ENCODE data around the gene SMYD3.

The SMYD3 gene

GRCh38 chr1:245760301-245760700 is 746.8 kb downstream of the SMYD3 start:
- Histone ChIP-seq H3K9me3 (ENCODE audit: insufficient read depth, low read depth, low read length) (no peaks in the 10 kb centered on the region), H4K20me1 (ENCODE audit: insufficient read depth, low read length, poor library complexity, severe bottlenecking) (no peaks in the 10 kb centered on the region), H3K4me3 (ENCODE audit: low read length, poor library complexity, severe bottlenecking) (no peak overlapping the region), H3K27me3 (ENCODE audit: insufficient read depth, low read length, poor library complexity, severe bottlenecking) (no peaks in the 10 kb centered on the region), H3K79me2 (ENCODE audit: insufficient read depth, low read length) (no peaks in the 10 kb centered on the region), H2AFZ (ENCODE audit: low read length) (no peak overlapping the region), H3K36me3 (ENCODE audit: insufficient read depth, low read length) (peaks cover 5% of the 10 kb centered on the region; the same call in 1 of the 2 replicates), H3K9me2 (replicated peaks; ENCODE audit: low read depth, low read length) (no peaks in the 10 kb centered on the region), H3K4me1 (ENCODE audit: insufficient read depth, low read length, poor library complexity, severe bottlenecking) (no peaks in the 10 kb centered on the region), H3K4me2 (ENCODE audit: low read depth, low read length, poor library complexity, severe bottlenecking) (no peak overlapping the region), H3K9ac (ENCODE audit: low read depth, low read length, poor library complexity, severe bottlenecking) (no peak overlapping the region), H3F3A (ENCODE audit: low read depth) (no peaks in the 10 kb centered on the region)
- TF ChIP-seq EZH2phosphoT487 (IDR thresholded peaks at IDR 0.05; ENCODE audit: borderline replicate concordance) (no peak), CTCF (conservative IDR thresholded peaks at IDR 0.05; ENCODE audit: low read length) (no peak)

GRCh38 chr1:245754463-245754961 is 752.6 kb downstream of the SMYD3 start:
- no peak overlapping the region for H3K4me2 ChIP-seq (ENCODE audit: low read depth, low read length, poor library complexity, severe bottlenecking)
- no peaks in the 10 kb centered on the region for H4K20me1 ChIP-seq (ENCODE audit: insufficient read depth, low read length, poor library complexity, severe bottlenecking)

GRCh38 chr1:245753807-245754206 is 753.3 kb downstream of the SMYD3 start:
- Histone ChIP-seq H3K9me3 (ENCODE audit: insufficient read depth, low read depth, low read length) (no peaks in the 10 kb centered on the region), H3K9ac (ENCODE audit: low read depth, low read length, poor library complexity, severe bottlenecking) (no peak overlapping the region)

More at GRCh38 chr1:245754463-245754961, 752.6 kb downstream of the SMYD3 start:
- H3F3A ChIP-seq (ENCODE audit: low read depth), result no peaks in the 10 kb centered on the region
- peaks cover 8% of the 10 kb centered on the region for H3K4me1 ChIP-seq (ENCODE audit: insufficient read depth, low read length, poor library complexity, severe bottlenecking)
- no peak overlapping the region for H2AFZ ChIP-seq (ENCODE audit: low read length)
- H3K9me3 ChIP-seq (ENCODE audit: insufficient read depth, low read depth, low read length), result no peaks in the 10 kb centered on the region
- no peaks in the 10 kb centered on the region for H3K27me3 ChIP-seq (ENCODE audit: insufficient read depth, low read length, poor library complexity, severe bottlenecking)
- no peaks in the 10 kb centered on the region for H3K79me2 ChIP-seq (ENCODE audit: insufficient read depth, low read length)
- H3K9ac ChIP-seq (ENCODE audit: low read depth, low read length, poor library complexity, severe bottlenecking), result no peak overlapping the region
- H3K9me2 ChIP-seq (replicated peaks; ENCODE audit: low read depth, low read length), result no peaks in the 10 kb centered on the region
- H3K36me3 ChIP-seq (ENCODE audit: insufficient read depth, low read length), result no peaks in the 10 kb centered on the region
- TF ChIP-seq EZH2phosphoT487 (IDR thresholded peaks at IDR 0.05; ENCODE audit: borderline replicate concordance), result no peak
- no peak overlapping the region for H3K4me3 ChIP-seq (ENCODE audit: low read length, poor library complexity, severe bottlenecking)

More at GRCh38 chr1:245753807-245754206, 753.3 kb downstream of the SMYD3 start:
- H3K36me3 ChIP-seq (ENCODE audit: insufficient read depth, low read length), result no peaks in the 10 kb centered on the region
- no peaks in the 10 kb centered on the region for H3K79me2 ChIP-seq (ENCODE audit: insufficient read depth, low read length)
- H3K27me3 ChIP-seq (ENCODE audit: insufficient read depth, low read length, poor library complexity, severe bottlenecking), result no peaks in the 10 kb centered on the region
- no peak for TF ChIP-seq CTCF (conservative IDR thresholded peaks at IDR 0.05; ENCODE audit: low read length)
- no peak for TF ChIP-seq EZH2phosphoT487 (IDR thresholded peaks at IDR 0.05; ENCODE audit: borderline replicate concordance)
- H3K4me2 ChIP-seq (ENCODE audit: low read depth, low read length, poor library complexity, severe bottlenecking), result no peak overlapping the region
- no peak overlapping the region for H2AFZ ChIP-seq (ENCODE audit: low read length)
- no peaks in the 10 kb centered on the region for H3F3A ChIP-seq (ENCODE audit: low read depth)
- no peak overlapping the region for H3K4me3 ChIP-seq (ENCODE audit: low read length, poor library complexity, severe bottlenecking)
- H3K4me1 ChIP-seq (ENCODE audit: insufficient read depth, low read length, poor library complexity, severe bottlenecking), result peaks cover 8% of the 10 kb centered on the region
- no peaks in the 10 kb centered on the region for H3K9me2 ChIP-seq (replicated peaks; ENCODE audit: low read depth, low read length)
- H4K20me1 ChIP-seq (ENCODE audit: insufficient read depth, low read length, poor library complexity, severe bottlenecking), result no peaks in the 10 kb centered on the region

All from Loucy (cell line).